Small intestine (tissue), 7 donors: ENCODE data around the gene CYP46A1. TPM values are rescaled to one million over a fixed set of nuclear protein-coding genes. Genes with fewer than 3 reads are reported as not detected.

Source experiments
- DNase-seq, 2 donors: peaks; one replicate each; pipeline versions ENCODE4 v3.0.0 to v3.0.0-alpha.2; 2013
- FAIRE-seq: peaks from 2 replicates; lab custom pipeline; 2012; peaks lifted over from hg19 to GRCh38; lab: Jason Lieb, UNC
- H3K27ac ChIP-seq, 3 donors: one replicate each; pipeline ENCODE4 v1.5.1; 2013; ENCODE audit warnings: low read length in 2 of 3, mild to moderate bottlenecking in 2 of 3, control low read depth in 1 of 3, inconsistent platforms in 1 of 3, low read depth in 1 of 3, moderate library complexity in 1 of 3
- H3K27me3 ChIP-seq, 3 donors: one replicate each; pipeline ENCODE4 v1.6.1; 2013; ENCODE audit warnings: low read length in 3 of 3, inconsistent platforms in 1 of 3; ENCODE audit not compliant: control insufficient read depth in 3 of 3, insufficient read depth in 3 of 3
- H3K36me3 ChIP-seq, 3 donors: one replicate each; pipeline ENCODE4 v1.6.1; 2013; ENCODE audit warnings: low read length in 3 of 3, inconsistent platforms in 1 of 3, low read depth in 1 of 3, mild to moderate bottlenecking in 1 of 3, moderate library complexity in 1 of 3; ENCODE audit not compliant: control insufficient read depth in 3 of 3, insufficient read depth in 2 of 3
- H3K4me1 ChIP-seq, 3 donors: one replicate each; pipeline ENCODE4 v1.6.1; 2013; ENCODE audit warnings: low read length in 2 of 3, inconsistent platforms in 1 of 3, low read depth in 1 of 3, mild to moderate bottlenecking in 1 of 3, moderate library complexity in 1 of 3; ENCODE audit not compliant: control insufficient read depth in 3 of 3, insufficient read depth in 2 of 3
- H3K4me3 ChIP-seq, 3 donors: one replicate each; pipeline ENCODE4 v1.5.1; 2013; ENCODE audit warnings: low read length in 3 of 3, control low read depth in 1 of 3, inconsistent platforms in 1 of 3, low read depth in 1 of 3, mild to moderate bottlenecking in 1 of 3, moderate library complexity in 1 of 3
- H3K9me3 ChIP-seq, 2 donors: one replicate each; pipeline ENCODE4 v1.6.1; 2013; ENCODE audit warnings: low read depth in 1 of 2, low read length in 1 of 2; ENCODE audit not compliant: control insufficient read depth in 2 of 2, insufficient read depth in 1 of 2
- WGBS, 3 donors: extraction: QIAGEN DNeasy Blood & Tissue Kit; methylation state at CpG; one replicate each; pipeline ENCODE4 v1.1.7; 2013; 5-methylcytosine and 5-hydroxymethylcytosine counted together
- polyA plus RNA-seq, 4 donors: library from polyadenylated mRNA; stranded (reverse) in 3 of 4; unstranded in 1 of 4; fragments of 200-250 nt in 3 of 4; fragments of 120-200 nt in 1 of 4; gene quantifications; one replicate each; pipeline versions ENCODE4 v1.2.1 to v1.2.3, GENCODE V29; 2013
- donor health status: healthy with polysubstance abuse.
- donor health status: control.
- donor health status: control.
- donor health status: Bipolar disorder and iron deficiency.
- donor health status: healthy.

CYP46A1 gene
- polyA plus RNA-seq, 4 donors, result 0.64 to 0.96 TPM; not detected in 2

- H3K36me3 ChIP-seq, result no peaks in the 10 kb centered on the region
- WGBS, 3 donors, result 54 to 59% (median 55%) methylated on average over 20 to 21 of the region's 21 CpGs
- peaks cover 0 to 11% (median 0%) of the 10 kb centered on the region in 3 donors for H3K27me3 ChIP-seq
- H3K9me3 ChIP-seq, result no peaks in the 10 kb centered on the region
- FAIRE-seq (no peak), DNase-seq (no peak)
- peak overlapping the region in 2 of 3 donors; percentile 24 for H3K4me3 ChIP-seq
- H3K27ac ChIP-seq, result peak overlapping the region in 1 of 3 donors; percentile 57
- H3K4me1 ChIP-seq, result peaks cover 0 to 13% (median 0%) of the 10 kb centered on the region in 3 donors
These were observed 54.0 kb downstream of the CYP46A1 start for GRCh38 chr14:99737956-99738667.

- H3K36me3 ChIP-seq, result no peaks in the 10 kb centered on the region
- H3K4me3 ChIP-seq, result no peak overlapping the region
- peaks cover 0 to 11% (median 0%) of the 10 kb centered on the region in 3 donors for H3K27me3 ChIP-seq
- no peak for FAIRE-seq
- no peak overlapping the region for H3K27ac ChIP-seq
- H3K9me3 ChIP-seq, result no peaks in the 10 kb centered on the region
- peaks cover 0 to 11% (median 0%) of the 10 kb centered on the region in 3 donors for H3K4me1 ChIP-seq
- peak in 1 of 2 donors; percentile 32 for DNase-seq
- 24 to 46% (median 36%) methylated on average over 10 of the region's 10 CpGs for WGBS, 3 donors
These were observed 56.3 kb downstream of the CYP46A1 start for GRCh38 chr14:99740411-99740810.

- peaks cover 0 to 11% (median 0%) of the 10 kb centered on the region in 3 donors for H3K27me3 ChIP-seq
- 84 to 89% (median 84%) methylated on average over 14 of the region's 14 CpGs for WGBS, 3 donors
- no peak for DNase-seq
- H3K9me3 ChIP-seq, result no peaks in the 10 kb centered on the region
- peaks cover 0 to 15% (median 0%) of the 10 kb centered on the region in 3 donors for H3K4me1 ChIP-seq
- no peak for FAIRE-seq
- no peak overlapping the region for H3K27ac ChIP-seq
- H3K36me3 ChIP-seq, result no peaks in the 10 kb centered on the region
- H3K4me3 ChIP-seq, result no peak overlapping the region
These were observed 57.3 kb downstream of the CYP46A1 start for GRCh38 chr14:99741227-99741976.

GRCh38 chr14:99742074-99742473 lies 58.0 kb downstream of the CYP46A1 start:
- WGBS, 3 donors, result 76 to 89% (median 81%) methylated on average over 3 of the region's 3 CpGs
- FAIRE-seq (no peak), DNase-seq (no peak)
- H3K27ac ChIP-seq, result no peak overlapping the region
- no peaks in the 10 kb centered on the region for H3K36me3 ChIP-seq
- H3K4me3 ChIP-seq, result no peak overlapping the region
- H3K4me1 ChIP-seq, result peaks cover 0 to 15% (median 0%) of the 10 kb centered on the region in 3 donors
- H3K27me3 ChIP-seq, result peaks cover 0 to 7% (median 0%) of the 10 kb centered on the region in 3 donors
- H3K9me3 ChIP-seq, result no peaks in the 10 kb centered on the region

GRCh38 chr14:99742509-99743487 lies 58.7 kb downstream of the CYP46A1 start:
- DNase-seq (no peak), FAIRE-seq (no peak)
- Histone ChIP-seq H3K4me1 (peaks cover 0 to 11% (median 0%) of the 10 kb centered on the region in 3 donors), H3K27me3 (peaks cover 0 to under 1% (median 0%) of the 10 kb centered on the region in 3 donors), H3K9me3 (no peaks in the 10 kb centered on the region), H3K36me3 (no peaks in the 10 kb centered on the region), H3K4me3 (no peak overlapping the region), H3K27ac (no peak overlapping the region)
- 81 to 90% (median 85%) methylated on average over 25 of the region's 25 CpGs for WGBS, 3 donors

- FAIRE-seq (no peak), DNase-seq (no peak)
- Histone ChIP-seq H3K27me3 (no peaks in the 10 kb centered on the region), H3K4me1 (peaks cover 0 to 11% (median 0%) of the 10 kb centered on the region in 3 donors), H3K9me3 (no peaks in the 10 kb centered on the region), H3K4me3 (no peak overlapping the region), H3K27ac (peak overlapping the region in 1 of 3 donors; percentile 40), H3K36me3 (no peaks in the 10 kb centered on the region)
- WGBS, 3 donors, result 62 to 66% (median 63%) methylated on average over 11 of the region's 11 CpGs
These were observed 60.2 kb downstream of the CYP46A1 start for GRCh38 chr14:99744199-99744872.

- H3K4me3 ChIP-seq, result no peak overlapping the region
- H3K9me3 ChIP-seq, result no peaks in the 10 kb centered on the region
- peaks cover 0 to 11% (median 0%) of the 10 kb centered on the region in 3 donors for H3K4me1 ChIP-seq
- no peaks in the 10 kb centered on the region for H3K36me3 ChIP-seq
- H3K27ac ChIP-seq, result peak overlapping the region in 1 of 3 donors; percentile 75
- 60 to 78% (median 75%) methylated on average over 7 of the region's 7 CpGs for WGBS, 3 donors
- DNase-seq (no peak), FAIRE-seq (no peak)
- no peaks in the 10 kb centered on the region for H3K27me3 ChIP-seq
These were observed 60.8 kb downstream of the CYP46A1 start for GRCh38 chr14:99744873-99745224.
